Sciatic nerve (tissue), 2 donors: ENCODE data around the gene TENM4. TPM values are rescaled to one million over a fixed set of nuclear protein-coding genes. Genes with fewer than 3 reads are reported as not detected.
"Not testable (repeated sequence)": the region's sequence is repeated elsewhere in the genome, so short reads cannot be mapped to it uniquely, and the experiment has no call there.

Experiments used
- ATAC-seq: fragments of 200-7000 bp; cut with Tn5 transposase; one replicate; pipeline ENCODE4 v1.9.1; 2020; ENCODE audit warnings: mild to moderate bottlenecking, moderate library complexity
- DNase-seq: peaks from one replicate; pipeline ENCODE4 v3.0.0-alpha.2; 2020; ENCODE audit warnings: low spot score
- intact Hi-C: fragments of 100-400 bp; cut with DNase I; formaldehyde crosslinking; loops from one replicate; pipeline ENCODE4 v1.14.2; 2022
- total RNA-seq: library from RNA; stranded (reverse); fragmentation: NEBNext Ultra II Directional; extraction: Animal tissue kit (Norgen Biotek cat#: 25700); gene quantifications from one replicate; pipeline ENCODE4 v1.2.1, GENCODE V29; 2021
- donor health status: DM: no; HTN: no; CAD: no.
- donor health status: DM: no; HTN: no; CAD: no.

Gene TENM4
- total RNA-seq, 1 donor from 2014 or later = 16.5 TPM

- DNase-seq (no peak), ATAC-seq (no peak)
- intact Hi-C loops = no loop called here
Measured at GRCh38 chr11:78841456-78842060, 599.3 kb downstream of the TENM4 start.

GRCh38 chr11:78840623-78841022 is 600.2 kb downstream of the TENM4 start:
- intact Hi-C loops = no loop called here
- no peak for DNase-seq
- peak; percentile 90 for ATAC-seq

- intact Hi-C loops = no loop called here
- DNase-seq (no peak), ATAC-seq (peak; percentile 81)
Measured at GRCh38 chr11:78840200-78840599, 600.6 kb downstream of the TENM4 start.

- intact Hi-C loops = no loop called here
- no peak for ATAC-seq
- DNase-seq = no peak
Measured at GRCh38 chr11:78838417-78838816, 602.4 kb downstream of the TENM4 start.

- intact Hi-C loops = no loop called here
- ATAC-seq (no peak), DNase-seq (no peak)
Measured at GRCh38 chr11:78835646-78836045, 605.2 kb downstream of the TENM4 start.

GRCh38 chr11:78834886-78835285 is 605.9 kb downstream of the TENM4 start:
- intact Hi-C loops = no loop called here
- no peak for DNase-seq
- no peak for ATAC-seq

- peak; percentile 74 for ATAC-seq
- intact Hi-C loops = no loop called here
- DNase-seq = no peak
Measured at GRCh38 chr11:78833237-78833636, 607.6 kb downstream of the TENM4 start.

GRCh38 chr11:78832226-78832947 is 608.4 kb downstream of the TENM4 start:
- DNase-seq = no peak
- ATAC-seq = no peak
- intact Hi-C loops = no loop called here

- ATAC-seq (no peak), DNase-seq (no peak)
- intact Hi-C loops = no loop called here
Measured at GRCh38 chr11:78831571-78831970, 609.3 kb downstream of the TENM4 start.

GRCh38 chr11:78830277-78830819 is 610.5 kb downstream of the TENM4 start:
- intact Hi-C loops = no loop called here
- DNase-seq (no peak), ATAC-seq (no peak)

- intact Hi-C loops = no loop called here
- no peak for DNase-seq
- ATAC-seq = no peak
Measured at GRCh38 chr11:78829146-78829545, 611.7 kb downstream of the TENM4 start.

GRCh38 chr11:78828676-78829075 is 612.2 kb downstream of the TENM4 start:
- peak; percentile 43 for ATAC-seq
- intact Hi-C loops = no loop called here
- DNase-seq = no peak

GRCh38 chr11:78827291-78827690 is 613.5 kb downstream of the TENM4 start:
- intact Hi-C loops, DNase-seq, ATAC-seq: not testable (repeated sequence)

- no peak for ATAC-seq
Measured at GRCh38 chr11:78825591-78826020, 615.2 kb downstream of the TENM4 start.

GRCh38 chr11:78823588-78823987 is 617.2 kb downstream of the TENM4 start:
- DNase-seq = no peak
- intact Hi-C loops = no loop called here
- no peak for ATAC-seq

More at GRCh38 chr11:78825591-78826020, 615.2 kb downstream of the TENM4 start:
- intact Hi-C loops = no loop called here
- no peak for DNase-seq

- intact Hi-C loops = no loop called here
- DNase-seq (no peak), ATAC-seq (no peak)
Measured at GRCh38 chr11:78822931-78823423, 617.9 kb downstream of the TENM4 start.

GRCh38 chr11:78821371-78822306 is 619.2 kb downstream of the TENM4 start:
- DNase-seq (no peak), ATAC-seq (no peak)
- intact Hi-C loops = no loop called here

GRCh38 chr11:78820741-78821140 is 620.1 kb downstream of the TENM4 start:
- no peak for ATAC-seq
- DNase-seq = no peak
- intact Hi-C loops = no loop called here

GRCh38 chr11:78818201-78818600 is 622.6 kb downstream of the TENM4 start:
- DNase-seq (no peak), ATAC-seq (no peak)
- intact Hi-C loops = no loop called here
